Mucosa of stomach (tissue), 1 donor: Measurements from ENCODE around the gene RYR1.
"Not testable (repeated sequence)": the region's sequence is repeated elsewhere in the genome, so short reads cannot be mapped to it uniquely, and the experiment has no call there.

ENCODE experiments used
- H3K27me3 ChIP-seq: one replicate; pipeline ENCODE4 v1.7.0; 2013; ENCODE audit warnings: mild to moderate bottlenecking, low read length; ENCODE audit not compliant: control insufficient read depth, insufficient read depth
- H3K36me3 ChIP-seq: one replicate; pipeline ENCODE4 v1.7.0; 2013; ENCODE audit warnings: low read length; ENCODE audit not compliant: control insufficient read depth, insufficient read depth
- H3K4me1 ChIP-seq: one replicate; pipeline ENCODE4 v1.7.0; 2013; ENCODE audit warnings: mild to moderate bottlenecking, low read length; ENCODE audit not compliant: control insufficient read depth, insufficient read depth
- H3K4me3 ChIP-seq: one replicate; pipeline ENCODE4 v1.7.0; 2013; ENCODE audit warnings: low read length
- H3K9ac ChIP-seq: one replicate; pipeline ENCODE4 v1.7.0; 2013; ENCODE audit warnings: mild to moderate bottlenecking, low read length, moderate library complexity
- H3K9me3 ChIP-seq: one replicate; pipeline ENCODE4 v1.7.0; 2013; ENCODE audit warnings: mild to moderate bottlenecking, low read length, moderate library complexity; ENCODE audit not compliant: control insufficient read depth
- donor health status: Pancreatic carcinoma.

Gene RYR1

GRCh38 chr19:38580080-38580479, 146.6 kb downstream of the RYR1 start:
- H3K4me3 ChIP-seq: no peak overlapping the region
- no peaks in the 10 kb centered on the region for H3K36me3 ChIP-seq
- no peaks in the 10 kb centered on the region for H3K27me3 ChIP-seq
- no peaks in the 10 kb centered on the region for H3K9me3 ChIP-seq
- H3K9ac ChIP-seq: no peak overlapping the region
- H3K4me1 ChIP-seq: no peaks in the 10 kb centered on the region

DNA sequence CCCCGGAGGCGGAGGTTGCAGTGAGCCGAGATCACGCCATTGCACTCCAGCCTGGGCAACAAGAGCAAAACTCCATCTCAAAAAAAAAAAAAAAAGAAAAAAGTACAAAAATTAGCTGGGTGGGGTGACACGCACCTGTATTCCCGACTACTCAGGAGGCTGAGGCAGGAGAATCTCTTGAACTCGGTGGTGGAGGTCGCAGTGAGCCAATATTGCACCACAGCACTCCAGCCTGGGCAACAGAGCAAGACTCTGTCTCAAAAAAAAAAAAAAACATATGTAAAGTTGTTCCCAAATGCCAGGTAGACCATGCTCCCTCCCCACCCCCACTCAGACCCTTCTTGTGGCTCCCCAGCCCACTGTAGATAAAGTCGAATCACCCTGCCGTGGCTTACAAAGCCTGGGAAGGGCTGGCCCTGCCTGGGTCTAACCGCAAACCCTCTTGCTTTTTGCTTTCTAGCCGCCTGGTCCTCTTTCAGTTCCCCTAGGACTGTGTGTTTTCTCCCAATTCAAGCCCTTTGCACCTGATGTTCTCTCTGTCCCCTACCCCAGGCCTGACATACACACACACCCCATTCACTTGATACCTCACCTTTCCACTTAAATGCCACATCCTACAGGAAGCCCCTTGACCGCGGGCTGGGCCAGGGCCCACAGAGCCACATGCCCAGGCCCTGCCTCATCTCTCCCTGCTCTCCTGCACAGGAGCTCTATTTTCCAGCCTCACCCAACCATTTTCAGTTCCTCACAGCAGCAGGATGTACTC, 149.9 kb downstream of the RYR1 start:
- no peak overlapping the region for H3K9ac ChIP-seq
- no peaks in the 10 kb centered on the region for H3K27me3 ChIP-seq
- H3K9me3 ChIP-seq: no peaks in the 10 kb centered on the region
- H3K4me1 ChIP-seq: no peaks in the 10 kb centered on the region
- no peaks in the 10 kb centered on the region for H3K36me3 ChIP-seq
- H3K4me3 ChIP-seq: no peak overlapping the region

DNA sequence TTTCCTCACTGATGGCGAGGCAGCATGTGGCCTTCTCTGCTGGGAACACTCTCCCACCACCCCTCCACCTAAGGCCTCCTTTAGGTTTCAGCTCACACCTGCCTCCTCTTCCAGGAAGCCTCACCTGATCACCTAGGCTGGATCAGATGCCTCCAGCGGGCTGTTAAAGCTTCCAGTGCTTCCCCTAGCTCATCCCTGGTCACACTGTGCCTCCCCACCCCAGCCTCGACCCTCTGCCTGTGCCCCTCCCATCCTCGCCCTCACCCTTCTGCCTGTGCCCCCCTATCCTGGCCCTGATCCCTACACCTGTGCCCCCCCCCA, 150.5 kb downstream of the RYR1 start:
- Histone ChIP-seq H3K36me3 (no peaks in the 10 kb centered on the region), H3K27me3 (no peaks in the 10 kb centered on the region), H3K4me1 (no peaks in the 10 kb centered on the region), H3K9me3 (no peaks in the 10 kb centered on the region), H3K4me3 (no peak overlapping the region), H3K9ac (no peak overlapping the region)

GRCh38 chr19:38587562-38587961, 154.1 kb downstream of the RYR1 start:
- H3K4me1 ChIP-seq: no peaks in the 10 kb centered on the region
- no peaks in the 10 kb centered on the region for H3K36me3 ChIP-seq
- no peaks in the 10 kb centered on the region for H3K9me3 ChIP-seq
- H3K27me3 ChIP-seq: no peaks in the 10 kb centered on the region
- H3K9ac ChIP-seq: no peak overlapping the region
- no peak overlapping the region for H3K4me3 ChIP-seq

- Histone ChIP-seq H3K9ac (no peak overlapping the region), H3K4me1 (no peaks in the 10 kb centered on the region), H3K27me3 (no peaks in the 10 kb centered on the region), H3K4me3 (no peak overlapping the region), H3K36me3 (no peaks in the 10 kb centered on the region), H3K9me3 (no peaks in the 10 kb centered on the region)
Measured at GRCh38 chr19:38588041-38588440, 154.6 kb downstream of the RYR1 start.

- Histone ChIP-seq H3K4me1 (peaks cover 9% of the 10 kb centered on the region), H3K9me3 (no peaks in the 10 kb centered on the region), H3K9ac (no peak overlapping the region), H3K36me3 (no peaks in the 10 kb centered on the region), H3K4me3 (no peak overlapping the region), H3K27me3 (peaks cover 7% of the 10 kb centered on the region)
Measured at GRCh38 chr19:38592940-38593339, 159.4 kb downstream of the RYR1 start.

GRCh38 chr19:38596057-38596981, 162.8 kb downstream of the RYR1 start:
- Histone ChIP-seq H3K9ac (no peak overlapping the region), H3K27me3 (peaks cover 7% of the 10 kb centered on the region), H3K4me3 (no peak overlapping the region), H3K9me3 (no peaks in the 10 kb centered on the region), H3K4me1 (peaks cover 9% of the 10 kb centered on the region), H3K36me3 (no peaks in the 10 kb centered on the region)

GRCh38 chr19:38597075-38597474, 163.6 kb downstream of the RYR1 start:
- H3K36me3 ChIP-seq: no peaks in the 10 kb centered on the region
- no peak overlapping the region for H3K4me3 ChIP-seq
- peaks cover 9% of the 10 kb centered on the region for H3K4me1 ChIP-seq
- H3K9me3 ChIP-seq: no peaks in the 10 kb centered on the region
- H3K9ac ChIP-seq: no peak overlapping the region
- peaks cover 7% of the 10 kb centered on the region for H3K27me3 ChIP-seq

DNA sequence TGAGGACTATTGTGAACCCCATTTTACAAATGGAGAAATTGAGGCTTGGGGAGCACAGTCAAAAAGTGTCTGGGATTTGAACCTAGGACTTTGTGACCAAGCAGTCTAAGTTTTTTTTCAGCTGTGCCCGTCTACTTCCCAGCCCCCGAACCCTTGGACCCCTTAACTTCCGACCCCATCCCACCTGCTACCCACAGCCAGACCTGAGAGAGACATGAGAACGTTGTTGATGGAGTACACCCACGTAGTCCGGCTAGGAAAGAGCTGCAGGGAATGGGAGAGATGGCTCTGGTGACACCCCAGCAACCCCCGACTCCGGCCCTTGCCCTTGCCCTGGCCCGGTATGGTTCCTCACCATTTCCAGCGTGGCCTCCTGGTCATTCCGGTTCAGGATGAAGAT, 166.2 kb downstream of the RYR1 start:
- H3K9ac ChIP-seq: no peak overlapping the region
- H3K4me1 ChIP-seq: peaks cover 9% of the 10 kb centered on the region
- peaks cover 7% of the 10 kb centered on the region for H3K27me3 ChIP-seq
- no peaks in the 10 kb centered on the region for H3K9me3 ChIP-seq
- no peak overlapping the region for H3K4me3 ChIP-seq
- H3K36me3 ChIP-seq: no peaks in the 10 kb centered on the region

GRCh38 chr19:38602856-38603255, 169.4 kb downstream of the RYR1 start:
- H3K36me3 ChIP-seq, H3K4me1 ChIP-seq, H3K9me3 ChIP-seq, H3K9ac ChIP-seq, H3K27me3 ChIP-seq, H3K4me3 ChIP-seq: not testable (repeated sequence)

GRCh38 chr19:38606131-38606530, 172.6 kb downstream of the RYR1 start:
- Histone ChIP-seq H3K9ac (no peak overlapping the region), H3K9me3 (no peaks in the 10 kb centered on the region), H3K27me3 (no peaks in the 10 kb centered on the region), H3K4me3 (no peak overlapping the region), H3K4me1 (no peaks in the 10 kb centered on the region), H3K36me3 (no peaks in the 10 kb centered on the region)

DNA sequence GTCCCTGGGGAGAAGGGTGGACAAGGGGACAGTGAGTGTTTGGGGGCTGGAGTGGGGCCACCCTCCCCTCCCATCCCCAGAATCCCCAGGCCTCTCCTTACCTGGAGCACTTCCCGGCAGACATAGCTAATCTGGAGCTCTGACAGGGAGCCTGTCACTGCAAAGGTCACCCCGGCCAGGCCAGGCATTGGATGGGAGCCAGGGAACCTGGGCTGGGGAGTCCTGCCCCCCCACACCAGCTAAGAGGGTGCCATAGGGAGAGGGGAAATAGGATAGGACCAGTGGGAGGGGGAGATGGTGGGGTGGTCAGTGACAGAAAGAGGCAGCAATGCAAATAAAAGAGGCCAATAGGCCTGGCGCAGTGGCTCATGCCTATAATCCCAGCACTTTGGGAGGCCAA, 180.8 kb downstream of the RYR1 start:
- H3K36me3 ChIP-seq: no peaks in the 10 kb centered on the region
- no peak overlapping the region for H3K9ac ChIP-seq
- peaks cover 10% of the 10 kb centered on the region for H3K4me1 ChIP-seq
- H3K9me3 ChIP-seq: no peaks in the 10 kb centered on the region
- H3K27me3 ChIP-seq: no peaks in the 10 kb centered on the region
- no peak overlapping the region for H3K4me3 ChIP-seq
